GM12873 (cell line): ENCODE measurements around the gene ACTMAP.
A peak's percentile ranks its signal among the peaks of the same experiment; 100 is the strongest.

ENCODE experiments used
- TF ChIP-seq, protein P1 (sequence below): IDR thresholded peaks from 2 replicates; pipeline ENCODE4 v1.5.1; 2012; ENCODE audit warnings: low read depth, mild to moderate bottlenecking, moderate library complexity, low read length, control low read depth; ENCODE audit not compliant: insufficient read depth; ENCODE audit errors: missing control alignments

The ACTMAP gene, protein sequence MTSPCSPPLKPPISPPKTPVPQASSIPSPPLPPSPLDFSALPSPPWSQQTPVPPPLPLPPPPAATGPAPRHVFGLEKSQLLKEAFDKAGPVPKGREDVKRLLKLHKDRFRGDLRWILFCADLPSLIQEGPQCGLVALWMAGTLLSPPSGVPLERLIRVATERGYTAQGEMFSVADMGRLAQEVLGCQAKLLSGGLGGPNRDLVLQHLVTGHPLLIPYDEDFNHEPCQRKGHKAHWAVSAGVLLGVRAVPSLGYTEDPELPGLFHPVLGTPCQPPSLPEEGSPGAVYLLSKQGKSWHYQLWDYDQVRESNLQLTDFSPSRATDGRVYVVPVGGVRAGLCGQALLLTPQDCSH

DNA sequence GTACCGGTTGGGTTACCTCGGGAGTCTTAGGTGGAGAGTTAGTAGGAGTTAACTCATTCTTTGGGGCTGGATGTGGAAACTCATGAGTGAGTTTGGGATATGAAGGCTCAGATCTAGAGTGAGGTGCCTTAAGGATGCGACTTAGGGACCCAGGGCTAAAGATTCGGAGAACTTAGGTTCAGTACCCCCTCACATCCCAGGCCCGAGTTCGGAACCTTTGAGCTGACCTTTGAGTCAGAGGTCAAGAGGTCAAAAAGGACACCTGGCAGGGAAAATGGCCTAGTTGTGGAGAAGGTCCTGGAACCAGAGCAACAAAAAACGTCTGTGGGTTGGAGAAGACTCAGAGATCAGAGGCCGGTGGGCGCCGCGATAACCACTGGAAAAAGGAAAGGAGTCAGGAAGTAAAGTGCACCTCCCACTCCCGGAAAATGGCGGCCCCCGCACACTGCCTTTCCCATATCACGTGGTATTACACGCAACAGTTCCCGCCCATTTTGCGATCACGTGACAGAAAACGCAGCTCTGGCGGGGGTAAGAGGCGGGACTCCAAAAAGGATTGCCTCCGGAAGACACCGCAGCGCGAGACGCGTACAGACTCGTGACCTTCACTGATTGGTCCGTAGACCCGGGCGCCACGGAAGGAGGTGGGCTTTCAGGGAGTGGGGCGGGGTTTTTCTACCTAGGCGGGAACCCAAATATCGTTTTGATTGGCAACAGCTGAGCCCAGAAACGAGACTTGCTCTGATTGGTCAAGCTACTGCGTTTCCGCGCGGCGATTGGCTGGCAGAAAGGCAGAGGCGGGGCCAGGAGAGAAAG, at the start of gene ACTMAP:
Gene ACTMAP (minus strand): TSS at position 420 of the 816 bp plus-strand sequence. CDS start 674 bp downstream, outside the sequence.
- TF ChIP-seq, protein P1, sequence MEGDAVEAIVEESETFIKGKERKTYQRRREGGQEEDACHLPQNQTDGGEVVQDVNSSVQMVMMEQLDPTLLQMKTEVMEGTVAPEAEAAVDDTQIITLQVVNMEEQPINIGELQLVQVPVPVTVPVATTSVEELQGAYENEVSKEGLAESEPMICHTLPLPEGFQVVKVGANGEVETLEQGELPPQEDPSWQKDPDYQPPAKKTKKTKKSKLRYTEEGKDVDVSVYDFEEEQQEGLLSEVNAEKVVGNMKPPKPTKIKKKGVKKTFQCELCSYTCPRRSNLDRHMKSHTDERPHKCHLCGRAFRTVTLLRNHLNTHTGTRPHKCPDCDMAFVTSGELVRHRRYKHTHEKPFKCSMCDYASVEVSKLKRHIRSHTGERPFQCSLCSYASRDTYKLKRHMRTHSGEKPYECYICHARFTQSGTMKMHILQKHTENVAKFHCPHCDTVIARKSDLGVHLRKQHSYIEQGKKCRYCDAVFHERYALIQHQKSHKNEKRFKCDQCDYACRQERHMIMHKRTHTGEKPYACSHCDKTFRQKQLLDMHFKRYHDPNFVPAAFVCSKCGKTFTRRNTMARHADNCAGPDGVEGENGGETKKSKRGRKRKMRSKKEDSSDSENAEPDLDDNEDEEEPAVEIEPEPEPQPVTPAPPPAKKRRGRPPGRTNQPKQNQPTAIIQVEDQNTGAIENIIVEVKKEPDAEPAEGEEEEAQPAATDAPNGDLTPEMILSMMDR, result no peak

DNA sequence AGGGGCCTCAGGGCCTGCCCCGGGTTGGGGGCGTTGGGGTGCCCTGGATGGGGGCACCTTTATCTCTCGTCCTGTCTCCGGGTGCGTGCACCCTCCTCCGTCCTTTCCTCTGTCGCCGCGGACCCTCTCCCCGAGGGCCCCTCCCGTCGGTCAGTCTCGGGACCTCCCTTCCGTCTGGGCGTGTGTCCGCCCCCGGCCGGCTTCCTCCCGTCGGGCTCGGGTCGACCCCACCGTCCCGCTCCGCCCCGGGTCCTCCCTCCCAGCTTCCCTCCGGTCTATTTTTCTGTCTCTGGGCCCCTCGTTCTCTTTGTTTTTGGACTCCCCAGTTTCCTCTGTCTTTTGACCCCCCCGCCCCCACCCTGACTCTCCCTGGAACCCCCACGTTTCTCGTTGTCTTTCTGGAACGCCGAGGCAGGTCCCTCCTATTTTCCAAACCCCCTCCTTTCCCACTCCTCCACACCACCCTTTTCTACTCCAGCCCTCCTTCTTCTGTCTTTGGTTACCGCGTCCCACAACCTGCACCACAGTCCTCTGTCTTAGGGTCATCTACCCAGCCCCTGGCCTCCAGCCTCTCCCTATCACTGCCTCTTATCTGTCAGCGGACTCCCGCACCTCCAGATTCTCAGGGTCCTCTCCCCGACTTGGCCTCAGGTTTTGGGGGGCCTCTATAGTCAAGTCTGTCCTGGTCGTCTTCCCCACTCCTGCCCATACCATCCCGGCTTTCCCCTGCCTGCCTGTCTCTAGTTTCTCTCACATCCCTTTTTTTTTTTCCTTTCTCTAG, 49.5 kb upstream of the ACTMAP start:
- TF ChIP-seq, protein P1, result no peak

DNA sequence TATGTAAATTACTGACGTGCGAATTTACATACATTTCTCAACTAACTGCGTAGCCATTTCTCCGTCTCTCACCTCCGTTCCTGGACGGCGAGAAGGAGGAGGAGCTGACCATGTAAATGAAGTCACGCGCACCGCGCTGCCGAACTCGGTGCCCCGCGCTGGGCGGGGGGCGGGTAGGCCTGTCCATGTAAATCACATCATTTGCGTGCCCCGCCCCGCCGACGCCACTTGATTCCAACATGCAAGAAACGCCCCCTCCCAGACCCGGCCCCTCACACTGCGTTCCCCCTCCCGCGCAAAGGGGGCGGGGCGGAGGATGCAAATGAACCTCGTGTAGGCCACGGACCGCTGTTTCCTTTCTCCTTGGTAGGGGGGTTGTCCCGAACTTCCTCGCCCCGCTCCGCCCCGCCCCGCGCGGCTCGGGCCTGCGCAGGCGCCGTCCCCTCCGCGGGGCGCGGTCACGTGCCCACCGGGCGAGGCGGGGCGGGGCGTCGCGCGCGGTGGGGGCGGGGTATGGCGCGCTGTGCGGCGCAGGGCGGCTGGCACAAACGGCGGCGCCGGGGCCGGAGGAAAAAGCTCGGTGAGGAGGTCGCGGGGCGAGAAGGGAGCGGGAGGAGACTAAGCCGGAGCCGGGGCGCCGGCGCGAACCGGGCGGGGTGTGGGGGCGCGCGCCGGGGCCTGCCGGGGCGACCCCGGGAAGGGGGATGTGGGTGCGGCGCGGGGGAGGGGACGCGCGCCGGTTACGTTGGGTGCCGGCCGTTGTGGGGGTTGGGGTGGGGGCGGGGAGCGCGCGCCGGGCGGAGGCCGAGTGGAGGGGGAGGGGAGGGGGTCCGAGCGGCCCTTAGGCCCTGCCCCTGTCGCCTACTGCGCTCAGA, 48.6 kb upstream of the ACTMAP start, which contains the start of gene EGLN2:
Gene EGLN2 (plus strand): TSS at position 509 of the 875 bp plus-strand sequence. CDS start 1,382 bp downstream, outside the sequence.
- TF ChIP-seq, protein P1, result no peak

DNA sequence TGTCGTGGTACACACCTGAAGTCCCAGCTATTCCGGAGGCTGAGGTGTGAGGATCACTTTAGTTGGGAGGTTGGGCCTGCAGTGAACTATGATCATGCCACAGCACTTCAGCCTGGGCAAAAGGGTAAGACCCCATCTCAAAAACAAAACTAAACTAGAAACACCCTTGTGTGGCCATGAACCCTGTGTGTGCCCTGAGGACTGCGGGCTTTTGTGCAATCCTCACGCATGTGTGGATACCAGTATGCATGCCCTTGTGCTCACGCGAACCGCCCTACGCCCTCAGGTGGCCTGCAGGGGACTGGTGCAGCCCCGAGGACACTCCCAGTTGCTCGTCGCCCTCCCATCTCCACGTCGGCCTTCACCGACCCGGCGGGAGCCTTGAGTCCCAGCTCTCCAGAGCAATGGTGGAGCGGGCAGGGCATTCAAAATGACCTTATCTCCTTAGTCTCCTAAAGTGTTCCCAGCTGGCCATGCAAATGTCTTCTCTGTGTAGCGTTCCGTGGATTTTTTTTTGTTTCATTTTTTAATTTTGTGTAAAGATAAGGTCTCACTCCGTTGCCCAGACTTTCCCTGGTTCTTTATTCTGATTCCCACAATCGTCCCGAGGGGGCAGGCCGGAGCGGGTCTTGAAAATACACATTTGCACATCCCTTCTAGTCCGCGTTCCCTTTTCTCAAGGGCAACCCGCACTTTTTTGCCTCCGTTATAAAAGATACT, 47.8 kb upstream of the ACTMAP start:
- TF ChIP-seq, protein P1, result peak; percentile 54

DNA sequence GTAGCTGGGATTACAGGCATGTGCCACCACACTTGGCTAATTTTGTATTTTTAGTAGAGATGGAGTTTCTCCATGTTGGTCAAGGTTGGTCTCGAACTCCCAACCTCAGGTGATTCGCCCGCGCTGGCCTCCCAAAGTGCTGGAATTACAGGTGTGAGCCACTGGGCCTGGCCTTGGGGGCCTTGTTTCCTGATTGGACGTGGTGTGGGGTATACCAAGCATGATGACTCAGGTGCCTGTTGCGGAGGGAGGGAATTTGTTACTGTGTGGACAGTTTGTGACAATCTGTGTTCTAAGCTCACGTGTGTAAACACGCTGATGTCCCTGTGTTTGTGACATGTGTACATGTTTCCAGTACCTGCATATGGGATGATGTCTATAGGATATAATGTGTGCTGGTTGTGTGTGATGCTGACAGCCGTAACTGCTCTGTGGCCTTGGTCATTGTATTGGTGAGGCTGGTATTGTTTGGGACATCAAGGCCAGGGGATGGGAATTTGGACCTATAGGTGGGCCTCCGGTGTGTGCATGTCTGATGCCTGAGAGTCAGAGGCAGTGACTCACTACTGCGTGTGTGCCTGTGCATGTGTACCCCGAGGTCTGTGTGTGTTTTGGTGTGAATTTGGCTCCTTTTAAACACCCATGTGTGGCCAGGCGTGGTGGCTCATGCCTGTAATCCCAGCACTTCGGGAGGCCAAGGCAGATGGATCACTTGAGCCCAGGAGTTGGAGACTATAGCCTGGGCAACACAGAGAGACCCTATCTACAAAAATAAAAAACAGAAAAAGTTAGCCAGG, 47.1 kb upstream of the ACTMAP start:
- TF ChIP-seq, protein P1, result no peak
